ENCODE results near the gene CCNB2. TPM values are rescaled to one million over a fixed set of nuclear protein-coding genes. Genes with fewer than 3 reads are reported as not detected.

The CCNB2 gene
- total and polyA plus RNA-seq, 9 of the 15 experiments (the other 6 are each of a cell fraction or from before 2014, with no cell fraction given): 84.8 to 266 (median 124) TPM

DNA sequence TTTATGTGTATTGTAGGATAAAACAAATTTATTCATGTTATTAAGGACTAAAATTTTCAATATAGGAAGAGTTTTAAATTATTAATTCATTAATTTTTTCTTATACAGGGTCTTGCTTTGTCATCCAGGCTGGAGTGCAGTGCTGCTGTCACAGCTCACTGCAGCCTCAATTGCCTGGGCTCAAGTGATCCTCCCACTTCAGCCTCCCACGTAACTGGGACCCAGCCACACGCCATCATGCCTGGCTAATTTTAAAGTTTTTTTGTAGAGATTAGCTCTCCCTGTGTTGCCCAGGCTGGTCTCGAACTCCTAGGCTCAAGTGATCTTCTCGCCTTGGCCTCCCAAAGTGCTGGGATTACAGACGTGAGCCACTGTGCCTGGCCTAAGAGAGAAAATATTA is 14.7 kb downstream of the CCNB2 start:
- Histone ChIP-seq H3K9me1 (ENCODE audit: control insufficient read depth, insufficient read depth, low read length) (no peaks in the 10 kb centered on the region), H3K27ac (ENCODE audit: extremely low read depth, low read depth, low read length) (no peak overlapping the region), H2AFZ (ENCODE audit: low read depth, low read length) (no peak overlapping the region), H3K36me3 (ENCODE audit: control insufficient read depth, insufficient read depth, low read length) (peaks cover 89% of the 10 kb centered on the region), H3K9me3 (replicated peaks; ENCODE audit: control insufficient read depth, insufficient read depth, low read depth, low read length) (no peaks in the 10 kb centered on the region), H3K79me2 (ENCODE audit: control insufficient read depth, insufficient read depth, low read length) (no peaks in the 10 kb centered on the region), H4K20me1 (replicated peaks; ENCODE audit: control insufficient read depth, insufficient read depth, low read length) (no peaks in the 10 kb centered on the region; the same call in 1 of the 2 replicates), H3K4me2 (ENCODE audit: insufficient read depth, low read length) (no peak overlapping the region), H3K4me1 (replicated peaks in 1 of 2; ENCODE audit: control insufficient read depth in 2 of 2, insufficient read depth in 2 of 2, low read length in 2 of 2) (no peaks in the 10 kb centered on the region), H3K9ac (ENCODE audit: insufficient read depth in 1 of 2, low read depth in 2 of 2, low read length in 2 of 2) (no peak overlapping the region), H3K4me3 (no peak overlapping the region), H3K27me3 (ENCODE audit: control insufficient read depth in 2 of 2, insufficient read depth in 2 of 2, low read length in 2 of 2) (no peaks in the 10 kb centered on the region)
- BruUV-seq (replicated peaks): no TSS peak
- 94% methylated on average over 5 of the region's 5 CpGs for WGBS (ENCODE audit: insufficient coverage, low coverage, missing lambda C conversion rate)
- no peak for ATAC-seq
- intact Hi-C loops (cut with micrococcal nuclease): no loop called here
- ChIA-PET POLR2A (interaction anchor here (0.6 to 4.4 kb wide), 4 partner anchors 13 to 889 kb away, joined by 3 to 27 read pairs (median 4); partner anchors contain the start of gene CCNB2), CTCF (ENCODE audit: low intra/inter-chr PET ratio) (no interaction called here)
- DNase-seq (ENCODE audit: extremely low read depth in 1 of 4, low spot score in 3 of 4): no peak
- no peak for FAIRE-seq
- in situ Hi-C loops (cut with MboI): no loop called here
- TF ChIP-seq MTF1 (CRISPR knock-in tag; IDR thresholded peaks at IDR 0.05; ENCODE audit: borderline replicate concordance) (no peak), BCOR (IDR thresholded peaks at IDR 0.05) (no peak), PCBP2 (IDR thresholded peaks at IDR 0.05; ENCODE audit: low read depth, low read length, poor library complexity, severe bottlenecking) (no peak), ZNF79 (CRISPR knock-in tag; IDR thresholded peaks at IDR 0.05; ENCODE audit: low read depth) (no peak), MXI1 (IDR thresholded peaks at IDR 0.05; ENCODE audit: low read depth, low read length) (no peak), ZNF57 (CRISPR knock-in tag; IDR thresholded peaks at IDR 0.05) (no peak), NR4A1 (CRISPR knock-in tag; IDR thresholded peaks at IDR 0.05) (no peak), NR4A1 (tag; IDR thresholded peaks at IDR 0.05) (no peak), TOE1 (IDR thresholded peaks at IDR 0.05; ENCODE audit: borderline replicate concordance) (no peak), TOE1 (CRISPR knock-in tag; IDR thresholded peaks at IDR 0.05; ENCODE audit: borderline replicate concordance, low read depth) (no peak), NFRKB (IDR thresholded peaks at IDR 0.05; ENCODE audit: low read depth) (no peak), MAZ (CRISPR knock-in tag; conservative IDR thresholded peaks at IDR 0.05 in 1 of 2, IDR thresholded peaks at IDR 0.05 in 1 of 2) (no peak), ILK (tag; IDR thresholded peaks at IDR 0.05; ENCODE audit: borderline replicate concordance, low read depth) (no peak), ZBTB1 (CRISPR knock-in tag; IDR thresholded peaks at IDR 0.05; ENCODE audit: borderline replicate concordance, low read depth) (no peak), ZNF253 (CRISPR knock-in tag; conservative IDR thresholded peaks at IDR 0.05) (no peak), PTRF (tag; IDR thresholded peaks at IDR 0.05) (no peak), PTTG1 (tag; IDR thresholded peaks at IDR 0.05; ENCODE audit: low read depth) (no peak)
- TF ChIP-seq, protein P1, sequence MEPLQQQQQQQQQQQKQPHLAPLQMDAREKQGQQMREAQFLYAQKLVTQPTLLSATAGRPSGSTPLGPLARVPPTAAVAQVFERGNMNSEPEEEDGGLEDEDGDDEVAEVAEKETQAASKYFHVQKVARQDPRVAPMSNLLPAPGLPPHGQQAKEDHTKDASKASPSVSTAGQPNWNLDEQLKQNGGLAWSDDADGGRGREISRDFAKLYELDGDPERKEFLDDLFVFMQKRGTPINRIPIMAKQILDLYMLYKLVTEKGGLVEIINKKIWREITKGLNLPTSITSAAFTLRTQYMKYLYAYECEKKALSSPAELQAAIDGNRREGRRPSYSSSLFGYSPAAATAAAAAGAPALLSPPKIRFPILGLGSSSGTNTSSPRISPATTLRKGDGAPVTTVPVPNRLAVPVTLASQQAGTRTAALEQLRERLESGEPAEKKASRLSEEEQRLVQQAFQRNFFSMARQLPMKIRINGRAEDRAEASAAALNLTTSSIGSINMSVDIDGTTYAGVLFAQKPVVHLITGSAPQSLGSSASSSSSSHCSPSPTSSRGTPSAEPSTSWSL (CRISPR knock-in tag; IDR thresholded peaks at IDR 0.05; ENCODE audit: borderline replicate concordance): no peak
- TF ChIP-seq, protein P2, sequence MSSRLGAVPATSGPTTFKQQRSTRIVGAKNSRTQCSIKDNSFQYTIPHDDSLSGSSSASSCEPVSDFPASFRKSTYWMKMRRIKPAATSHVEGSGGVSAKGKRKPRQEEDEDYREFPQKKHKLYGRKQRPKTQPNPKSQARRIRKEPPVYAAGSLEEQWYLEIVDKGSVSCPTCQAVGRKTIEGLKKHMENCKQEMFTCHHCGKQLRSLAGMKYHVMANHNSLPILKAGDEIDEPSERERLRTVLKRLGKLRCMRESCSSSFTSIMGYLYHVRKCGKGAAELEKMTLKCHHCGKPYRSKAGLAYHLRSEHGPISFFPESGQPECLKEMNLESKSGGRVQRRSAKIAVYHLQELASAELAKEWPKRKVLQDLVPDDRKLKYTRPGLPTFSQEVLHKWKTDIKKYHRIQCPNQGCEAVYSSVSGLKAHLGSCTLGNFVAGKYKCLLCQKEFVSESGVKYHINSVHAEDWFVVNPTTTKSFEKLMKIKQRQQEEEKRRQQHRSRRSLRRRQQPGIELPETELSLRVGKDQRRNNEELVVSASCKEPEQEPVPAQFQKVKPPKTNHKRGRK (tag; IDR thresholded peaks at IDR 0.05): no peak
- TF ChIP-seq, protein P3, sequence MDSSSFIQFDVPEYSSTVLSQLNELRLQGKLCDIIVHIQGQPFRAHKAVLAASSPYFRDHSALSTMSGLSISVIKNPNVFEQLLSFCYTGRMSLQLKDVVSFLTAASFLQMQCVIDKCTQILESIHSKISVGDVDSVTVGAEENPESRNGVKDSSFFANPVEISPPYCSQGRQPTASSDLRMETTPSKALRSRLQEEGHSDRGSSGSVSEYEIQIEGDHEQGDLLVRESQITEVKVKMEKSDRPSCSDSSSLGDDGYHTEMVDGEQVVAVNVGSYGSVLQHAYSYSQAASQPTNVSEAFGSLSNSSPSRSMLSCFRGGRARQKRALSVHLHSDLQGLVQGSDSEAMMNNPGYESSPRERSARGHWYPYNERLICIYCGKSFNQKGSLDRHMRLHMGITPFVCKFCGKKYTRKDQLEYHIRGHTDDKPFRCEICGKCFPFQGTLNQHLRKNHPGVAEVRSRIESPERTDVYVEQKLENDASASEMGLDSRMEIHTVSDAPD (CRISPR knock-in tag; IDR thresholded peaks at IDR 0.05): no peak
